NB4 (cell line): ENCODE data around the gene KPNA2.
"Not testable (repeated sequence)": the region's sequence is repeated elsewhere in the genome, so short reads cannot be mapped to it uniquely, and the experiment has no call there.

ENCODE experiments used
- DNase-seq: peaks from one replicate; pipeline ENCODE4 v3.0.0; 2010; ENCODE audit warnings: low read depth
- H3K4me3 ChIP-seq: one replicate; pipeline ENCODE4 v1.5.1; 2011; ENCODE audit warnings: mild to moderate bottlenecking, low read depth, low read length, moderate library complexity
- MYC ChIP-seq: IDR thresholded peaks from 2 replicates; pipeline ENCODE4 v1.6.1; 2011; ENCODE audit warnings: low read depth, low read length
- POLR2A ChIP-seq: IDR thresholded peaks from 2 replicates; pipeline ENCODE4 v1.6.1; 2011; ENCODE audit warnings: mild to moderate bottlenecking; ENCODE audit not compliant: insufficient read length; ENCODE audit errors: extremely low read depth
- TF ChIP-seq, protein P1 (sequence below): IDR thresholded peaks from one replicate; pipeline ENCODE4 v1.5.1; 2012; ENCODE audit warnings: low read depth, low read length
- TF ChIP-seq, protein P2 (sequence below): IDR thresholded peaks from 2 replicates; pipeline ENCODE4 v1.6.1; 2011; ENCODE audit warnings: low read depth, low read length

KPNA2 gene

GRCh38 chr17:68019336-68019674, 16.2 kb upstream of the KPNA2 start:
- H3K4me3 ChIP-seq: no peak overlapping the region
- TF ChIP-seq MYC (no peak), POLR2A (no peak)
- TF ChIP-seq, protein P1, sequence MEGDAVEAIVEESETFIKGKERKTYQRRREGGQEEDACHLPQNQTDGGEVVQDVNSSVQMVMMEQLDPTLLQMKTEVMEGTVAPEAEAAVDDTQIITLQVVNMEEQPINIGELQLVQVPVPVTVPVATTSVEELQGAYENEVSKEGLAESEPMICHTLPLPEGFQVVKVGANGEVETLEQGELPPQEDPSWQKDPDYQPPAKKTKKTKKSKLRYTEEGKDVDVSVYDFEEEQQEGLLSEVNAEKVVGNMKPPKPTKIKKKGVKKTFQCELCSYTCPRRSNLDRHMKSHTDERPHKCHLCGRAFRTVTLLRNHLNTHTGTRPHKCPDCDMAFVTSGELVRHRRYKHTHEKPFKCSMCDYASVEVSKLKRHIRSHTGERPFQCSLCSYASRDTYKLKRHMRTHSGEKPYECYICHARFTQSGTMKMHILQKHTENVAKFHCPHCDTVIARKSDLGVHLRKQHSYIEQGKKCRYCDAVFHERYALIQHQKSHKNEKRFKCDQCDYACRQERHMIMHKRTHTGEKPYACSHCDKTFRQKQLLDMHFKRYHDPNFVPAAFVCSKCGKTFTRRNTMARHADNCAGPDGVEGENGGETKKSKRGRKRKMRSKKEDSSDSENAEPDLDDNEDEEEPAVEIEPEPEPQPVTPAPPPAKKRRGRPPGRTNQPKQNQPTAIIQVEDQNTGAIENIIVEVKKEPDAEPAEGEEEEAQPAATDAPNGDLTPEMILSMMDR: no peak
- TF ChIP-seq, protein P2, sequence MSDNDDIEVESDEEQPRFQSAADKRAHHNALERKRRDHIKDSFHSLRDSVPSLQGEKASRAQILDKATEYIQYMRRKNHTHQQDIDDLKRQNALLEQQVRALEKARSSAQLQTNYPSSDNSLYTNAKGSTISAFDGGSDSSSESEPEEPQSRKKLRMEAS: no peak
- no peak for DNase-seq

GRCh38 chr17:68019675-68020408, 15.7 kb upstream of the KPNA2 start:
- TF ChIP-seq POLR2A: peak; percentile 90
- TF ChIP-seq, protein P1: no peak
- TF ChIP-seq, protein P2: peak; percentile 54; the same call in 1 of the 2 replicates
- TF ChIP-seq MYC: 0 out of 2 replicates have a peak, but pooled peaks have one; percentile 45
- DNase-seq: peak; percentile 96
- peak overlapping the region; percentile 63 for H3K4me3 ChIP-seq

DNA sequence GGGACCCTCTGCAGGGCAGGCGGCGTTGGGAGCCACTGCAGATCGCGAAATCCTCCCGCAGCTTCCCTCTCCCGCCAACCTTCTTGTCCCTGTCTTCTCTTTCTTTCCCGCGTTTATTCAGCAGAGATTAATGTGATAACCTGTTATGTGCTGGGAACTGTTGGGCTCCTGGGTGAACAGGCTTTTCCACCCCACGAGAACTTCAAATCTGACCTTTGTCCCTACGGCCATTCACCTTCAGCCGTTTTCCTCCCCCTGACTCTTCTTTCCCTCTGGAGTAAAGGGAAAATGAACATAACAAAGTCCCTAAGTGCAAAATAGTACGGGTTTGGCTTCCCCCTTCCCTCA, 15.2 kb upstream of the KPNA2 start:
- TF ChIP-seq, protein P2: no peak
- TF ChIP-seq MYC (no peak), POLR2A (no peak)
- TF ChIP-seq, protein P1: no peak
- DNase-seq: no peak
- H3K4me3 ChIP-seq: peak overlapping the region; percentile 63

DNA sequence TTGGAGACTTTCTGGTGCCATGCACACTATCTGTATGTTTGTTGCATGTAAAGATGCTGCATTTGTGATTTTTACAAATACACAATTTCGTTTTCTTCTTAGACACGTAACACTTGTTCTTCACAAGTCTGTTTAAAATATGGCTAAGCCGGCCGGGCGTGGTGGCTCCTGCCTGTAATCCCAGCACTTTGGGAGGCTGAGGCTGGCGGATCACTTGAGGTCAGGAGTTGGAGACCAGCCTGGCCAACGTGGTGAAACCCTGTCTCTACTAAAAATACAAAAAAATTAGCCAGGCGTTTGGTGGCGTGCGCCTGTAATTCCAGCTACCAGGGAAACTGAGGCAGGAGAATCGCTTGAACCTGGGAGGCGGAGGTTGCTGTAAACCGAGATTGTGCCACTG, 14.7 kb upstream of the KPNA2 start:
- H3K4me3 ChIP-seq: peak overlapping the region; percentile 63
- DNase-seq: not testable (repeated sequence)

GRCh38 chr17:68021963-68022362, 13.6 kb upstream of the KPNA2 start:
- H3K4me3 ChIP-seq: no peak overlapping the region
- DNase-seq: no peak
- no peak for TF ChIP-seq MYC
- no peak for TF ChIP-seq POLR2A
- TF ChIP-seq, protein P1: no peak
- TF ChIP-seq, protein P2: no peak

- DNase-seq: peak; percentile 23
- not testable (repeated sequence) for H3K4me3 ChIP-seq
Measured at GRCh38 chr17:68022547-68022946, 13.0 kb upstream of the KPNA2 start.
